Measurements from ENCODE around the gene SIRT3.

GRCh38 chr11:197741-198235 is 38.4 kb downstream of the SIRT3 start:
- TF ChIP-seq USF2 (IDR thresholded peaks at IDR 0.05; ENCODE audit: low read depth, low read length) = no peak
- no peak for TF ChIP-seq RCOR1 (IDR thresholded peaks at IDR 0.05; ENCODE audit: insufficient replicate concordance, low read length)
- no peak for TF ChIP-seq BHLHE40 (IDR thresholded peaks at IDR 0.05; ENCODE audit: low read depth, low read length)
- TF ChIP-seq RFX5 (IDR thresholded peaks at IDR 0.05; ENCODE audit: low read depth, low read length) = no peak
- no peak for TF ChIP-seq CTCF (conservative IDR thresholded peaks at IDR 0.05; ENCODE audit: low read depth, low read length)
- TF ChIP-seq ELK1 (IDR thresholded peaks at IDR 0.05; ENCODE audit: borderline replicate concordance, low read depth, low read length) = no peak
- no peak for TF ChIP-seq FOS (IDR thresholded peaks at IDR 0.05; ENCODE audit: low read depth, low read length)
- TF ChIP-seq RAD21 (IDR thresholded peaks at IDR 0.05; ENCODE audit: low read length) = no peak
- TF ChIP-seq CEBPB (IDR thresholded peaks at IDR 0.05; ENCODE audit: low read depth, low read length) = no peak
- TF ChIP-seq MAFK (IDR thresholded peaks at IDR 0.05; ENCODE audit: low read depth, low read length) = no peak

Measured in IMR-90 (cell line).